ACC112 (cell line): ENCODE data around the gene GRK4.

ENCODE experiments used
- H2AFZ ChIP-seq: fragments of 200-600 bp; sonication (generic); one replicate; pipeline ENCODE4 v1.6.0; 2017; ENCODE audit warnings: antibody characterized with exemption, low read length; ENCODE audit not compliant: unreplicated experiment
- H3K27ac ChIP-seq: fragments of 200-600 bp; sonication (generic); 2 replicates; pipeline ENCODE4 v1.5.1; 2014; ENCODE audit warnings: low read depth, mild to moderate bottlenecking, antibody characterized with exemption, low read length, moderate library complexity
- H3K27me3 ChIP-seq: fragments of 200-600 bp; sonication (generic); 2 replicates; pipeline ENCODE4 v1.6.1; 2014; ENCODE audit warnings: mild to moderate bottlenecking, antibody characterized with exemption, low read length, moderate library complexity, mixed read lengths; ENCODE audit not compliant: insufficient read depth
- H3K36me3 ChIP-seq: fragments of 200-600 bp; sonication (generic); 2 replicates; pipeline ENCODE4 v1.6.1; 2016; ENCODE audit warnings: mild to moderate bottlenecking, antibody characterized with exemption, low read length, moderate library complexity, mixed read lengths; ENCODE audit not compliant: insufficient read depth
- H3K4me1 ChIP-seq: fragments of 200-600 bp; sonication (generic); one replicate; pipeline ENCODE4 v1.6.1; 2016; ENCODE audit warnings: low read length, mixed read lengths; ENCODE audit not compliant: insufficient read depth, unreplicated experiment, control insufficient read depth
- H3K4me3 ChIP-seq: fragments of 200-600 bp; sonication (generic); 2 replicates; pipeline ENCODE4 v1.5.1; 2014; ENCODE audit warnings: mild to moderate bottlenecking, low read depth, low read length
- H3K79me2 ChIP-seq: fragments of 200-600 bp; sonication (generic); one replicate; pipeline ENCODE4 v1.6.0; 2016; ENCODE audit warnings: low read length; ENCODE audit not compliant: control insufficient read depth, unreplicated experiment, insufficient read depth

Gene GRK4

GRCh38 chr4:2994917-2995316 lies 31.5 kb downstream of the GRK4 start:
- H3K27me3 ChIP-seq: no peaks in the 10 kb centered on the region
- H3K79me2 ChIP-seq: no peaks in the 10 kb centered on the region
- no peaks in the 10 kb centered on the region for H3K36me3 ChIP-seq
- no peak overlapping the region for H2AFZ ChIP-seq
- H3K4me3 ChIP-seq: no peak overlapping the region
- H3K4me1 ChIP-seq: no peaks in the 10 kb centered on the region
- H3K27ac ChIP-seq: no peak overlapping the region

- H3K27me3 ChIP-seq: no peaks in the 10 kb centered on the region
- H2AFZ ChIP-seq: no peak overlapping the region
- H3K27ac ChIP-seq: no peak overlapping the region
- no peak overlapping the region for H3K4me3 ChIP-seq
- H3K79me2 ChIP-seq: no peaks in the 10 kb centered on the region
- no peaks in the 10 kb centered on the region for H3K4me1 ChIP-seq
- H3K36me3 ChIP-seq: no peaks in the 10 kb centered on the region
Observed at GRCh38 chr4:2995546-2996265, 32.3 kb downstream of the GRK4 start.

GRCh38 chr4:2996415-2996814 lies 33.0 kb downstream of the GRK4 start:
- Histone ChIP-seq H3K36me3 (no peaks in the 10 kb centered on the region), H3K27me3 (no peaks in the 10 kb centered on the region)

GRCh38 chr4:3007724-3008123 lies 44.4 kb downstream of the GRK4 start:
- H2AFZ ChIP-seq: no peak overlapping the region
- peaks cover 20% of the 10 kb centered on the region for H3K4me1 ChIP-seq
- H3K79me2 ChIP-seq: no peaks in the 10 kb centered on the region
- no peaks in the 10 kb centered on the region for H3K36me3 ChIP-seq
- H3K4me3 ChIP-seq: no peak overlapping the region
- no peaks in the 10 kb centered on the region for H3K27me3 ChIP-seq
- no peak overlapping the region for H3K27ac ChIP-seq

More at GRCh38 chr4:2996415-2996814, 33.0 kb downstream of the GRK4 start:
- Histone ChIP-seq H3K4me3 (no peak overlapping the region), H3K79me2 (no peaks in the 10 kb centered on the region), H2AFZ (no peak overlapping the region), H3K27ac (no peak overlapping the region), H3K4me1 (no peaks in the 10 kb centered on the region)

- H3K27me3 ChIP-seq: no peaks in the 10 kb centered on the region
- no peak overlapping the region for H2AFZ ChIP-seq
- H3K4me3 ChIP-seq: no peak overlapping the region
- peaks cover 20% of the 10 kb centered on the region for H3K4me1 ChIP-seq
- no peaks in the 10 kb centered on the region for H3K79me2 ChIP-seq
- H3K36me3 ChIP-seq: no peaks in the 10 kb centered on the region
- no peak overlapping the region for H3K27ac ChIP-seq
Observed at GRCh38 chr4:3009422-3009821, 46.1 kb downstream of the GRK4 start.

- Histone ChIP-seq H3K27me3 (no peaks in the 10 kb centered on the region), H3K36me3 (no peaks in the 10 kb centered on the region), H3K79me2 (no peaks in the 10 kb centered on the region), H3K4me1 (peaks cover 20% of the 10 kb centered on the region), H3K27ac (peak overlapping the region; percentile 44; the same call in 1 of the 2 replicates), H2AFZ (no peak overlapping the region), H3K4me3 (peak overlapping the region; percentile 14; the same call in 1 of the 2 replicates)
Observed at GRCh38 chr4:3010577-3010976, 47.2 kb downstream of the GRK4 start.

GRCh38 chr4:3010998-3011397 lies 47.6 kb downstream of the GRK4 start:
- Histone ChIP-seq H3K4me1 (peaks cover 20% of the 10 kb centered on the region), H3K36me3 (no peaks in the 10 kb centered on the region), H3K27ac (peak overlapping the region; percentile 44; the same call in 1 of the 2 replicates), H3K27me3 (no peaks in the 10 kb centered on the region), H3K79me2 (no peaks in the 10 kb centered on the region), H3K4me3 (peak overlapping the region; percentile 14; the same call in 1 of the 2 replicates), H2AFZ (no peak overlapping the region)

- no peak overlapping the region for H2AFZ ChIP-seq
- H3K36me3 ChIP-seq: no peaks in the 10 kb centered on the region
- no peak overlapping the region for H3K27ac ChIP-seq
- no peak overlapping the region for H3K4me3 ChIP-seq
- H3K4me1 ChIP-seq: peaks cover 20% of the 10 kb centered on the region
- H3K27me3 ChIP-seq: no peaks in the 10 kb centered on the region
- no peaks in the 10 kb centered on the region for H3K79me2 ChIP-seq
Observed at GRCh38 chr4:3011456-3012220, 48.3 kb downstream of the GRK4 start.

GRCh38 chr4:3013323-3013722 lies 50.0 kb downstream of the GRK4 start:
- Histone ChIP-seq H2AFZ (no peak overlapping the region), H3K4me1 (peaks cover 20% of the 10 kb centered on the region), H3K79me2 (no peaks in the 10 kb centered on the region), H3K36me3 (no peaks in the 10 kb centered on the region), H3K27me3 (no peaks in the 10 kb centered on the region), H3K4me3 (no peak overlapping the region), H3K27ac (no peak overlapping the region)

GRCh38 chr4:3013839-3014350 lies 50.5 kb downstream of the GRK4 start:
- Histone ChIP-seq H3K27me3 (no peaks in the 10 kb centered on the region), H2AFZ (no peak overlapping the region), H3K36me3 (no peaks in the 10 kb centered on the region), H3K27ac (no peak overlapping the region), H3K4me3 (no peak overlapping the region), H3K4me1 (peaks cover 20% of the 10 kb centered on the region), H3K79me2 (no peaks in the 10 kb centered on the region)
